ENCODE data around the gene PSMD13.

PSMD13 gene

DNA sequence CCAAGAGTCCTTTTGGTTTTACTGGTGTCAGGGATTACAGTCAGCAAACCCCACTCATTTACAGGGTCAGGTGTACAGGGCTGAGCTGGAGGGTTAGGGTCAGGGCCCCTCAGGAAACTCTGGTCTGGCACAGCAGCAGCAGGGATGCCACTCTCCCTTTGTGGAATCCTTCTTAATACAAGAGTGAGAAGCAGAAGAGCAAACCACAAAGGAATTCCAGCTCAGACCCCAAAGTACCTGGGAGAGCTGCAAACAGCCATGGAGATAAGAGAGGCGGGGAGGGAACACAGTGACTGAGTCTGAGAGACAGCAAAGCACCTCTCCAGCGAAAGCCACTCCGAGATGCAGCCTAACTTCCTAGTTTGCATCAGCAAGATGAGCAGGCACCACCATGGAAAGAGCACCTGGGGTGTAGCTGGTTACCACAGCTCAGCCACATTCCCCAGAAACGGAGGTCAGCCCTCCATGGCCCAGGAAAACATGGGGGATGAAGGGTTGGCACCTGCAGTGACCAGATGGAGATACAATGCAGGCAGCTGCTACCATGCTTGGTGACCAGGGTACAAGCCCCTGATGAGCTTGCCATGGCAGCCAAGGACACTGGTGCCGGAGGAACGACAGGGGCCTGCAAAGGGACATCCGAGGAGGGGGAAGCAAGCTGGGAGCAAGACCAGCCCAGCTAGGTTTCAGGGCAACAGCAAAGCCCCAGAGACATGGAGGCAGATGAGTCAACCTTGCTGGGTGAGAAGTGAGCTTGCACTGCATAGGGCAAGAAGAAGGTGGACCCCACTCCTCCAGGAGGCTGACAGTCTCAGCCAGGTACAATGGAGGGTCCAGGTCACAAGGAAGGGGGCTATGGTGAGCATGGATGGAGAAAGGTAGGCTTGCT, 33.5 kb upstream of the PSMD13 start:
- no peak overlapping the region for H3K4me3 ChIP-seq (ENCODE audit: low read depth, low read length)
- TF ChIP-seq, protein P1, sequence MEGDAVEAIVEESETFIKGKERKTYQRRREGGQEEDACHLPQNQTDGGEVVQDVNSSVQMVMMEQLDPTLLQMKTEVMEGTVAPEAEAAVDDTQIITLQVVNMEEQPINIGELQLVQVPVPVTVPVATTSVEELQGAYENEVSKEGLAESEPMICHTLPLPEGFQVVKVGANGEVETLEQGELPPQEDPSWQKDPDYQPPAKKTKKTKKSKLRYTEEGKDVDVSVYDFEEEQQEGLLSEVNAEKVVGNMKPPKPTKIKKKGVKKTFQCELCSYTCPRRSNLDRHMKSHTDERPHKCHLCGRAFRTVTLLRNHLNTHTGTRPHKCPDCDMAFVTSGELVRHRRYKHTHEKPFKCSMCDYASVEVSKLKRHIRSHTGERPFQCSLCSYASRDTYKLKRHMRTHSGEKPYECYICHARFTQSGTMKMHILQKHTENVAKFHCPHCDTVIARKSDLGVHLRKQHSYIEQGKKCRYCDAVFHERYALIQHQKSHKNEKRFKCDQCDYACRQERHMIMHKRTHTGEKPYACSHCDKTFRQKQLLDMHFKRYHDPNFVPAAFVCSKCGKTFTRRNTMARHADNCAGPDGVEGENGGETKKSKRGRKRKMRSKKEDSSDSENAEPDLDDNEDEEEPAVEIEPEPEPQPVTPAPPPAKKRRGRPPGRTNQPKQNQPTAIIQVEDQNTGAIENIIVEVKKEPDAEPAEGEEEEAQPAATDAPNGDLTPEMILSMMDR (IDR thresholded peaks at IDR 0.05; ENCODE audit: low read depth, low read length) = no peak

DNA sequence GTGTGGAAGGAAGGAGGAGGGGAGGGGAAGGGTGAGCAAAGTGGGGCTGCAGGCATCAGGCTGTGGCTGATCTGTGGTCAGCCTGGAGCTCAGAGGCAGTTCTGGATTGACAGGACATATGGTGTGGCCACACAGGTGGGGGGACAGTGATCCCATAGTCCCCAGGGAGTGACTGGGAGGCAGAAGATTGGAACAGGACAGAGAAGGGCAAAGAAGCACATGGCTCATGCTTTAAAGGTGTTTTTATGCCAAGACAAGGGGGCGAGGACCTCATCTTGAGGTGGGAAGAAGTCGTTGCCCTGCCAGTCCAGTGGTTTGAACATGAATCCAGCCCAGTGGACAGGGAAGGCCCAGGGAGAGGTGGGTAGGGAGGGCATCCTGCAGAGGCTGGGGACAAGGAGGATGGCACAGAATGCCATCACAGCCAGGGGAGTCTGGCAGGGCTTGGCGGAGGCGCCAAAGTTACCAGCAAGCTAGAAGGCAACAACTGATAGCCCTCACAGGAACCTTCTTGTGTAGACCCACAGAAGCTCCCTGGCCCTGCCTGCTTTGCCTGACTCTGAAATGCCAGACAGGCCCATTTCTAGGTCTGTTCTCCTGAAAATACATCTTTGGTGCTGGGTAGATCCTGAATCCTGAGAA, 32.7 kb upstream of the PSMD13 start:
- TF ChIP-seq, protein P1 (IDR thresholded peaks at IDR 0.05; ENCODE audit: low read depth, low read length) = no peak
- no peak overlapping the region for H3K4me3 ChIP-seq (ENCODE audit: low read depth, low read length)

DNA sequence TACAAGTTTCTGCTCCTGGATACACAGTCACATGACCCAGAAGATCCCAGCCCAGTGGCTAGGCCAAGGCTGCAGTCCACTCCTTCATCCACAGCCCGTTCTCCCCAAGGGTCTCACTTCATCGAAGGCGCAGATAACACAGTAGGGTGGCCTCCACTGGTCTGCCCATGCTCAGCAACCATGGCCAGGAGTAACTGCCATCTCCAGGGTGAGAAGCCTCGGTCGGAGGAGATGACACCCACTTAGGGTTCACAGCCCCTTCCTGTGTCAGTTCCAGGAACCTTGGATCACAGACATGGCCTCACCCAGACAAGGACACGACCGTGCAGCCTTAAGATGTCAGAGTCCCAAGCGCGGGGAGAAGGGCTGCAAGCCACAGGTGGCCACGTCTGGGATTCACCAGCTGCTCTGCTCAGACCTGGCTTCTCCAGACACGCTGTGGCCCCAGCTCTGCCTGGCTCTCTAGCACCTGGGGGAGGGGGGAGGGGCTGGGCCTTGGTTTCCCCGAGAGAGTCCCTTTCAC, 32.1 kb upstream of the PSMD13 start:
- H3K4me3 ChIP-seq (ENCODE audit: low read depth, low read length) = no peak overlapping the region
- TF ChIP-seq, protein P1 (IDR thresholded peaks at IDR 0.05; ENCODE audit: low read depth, low read length) = no peak

DNA sequence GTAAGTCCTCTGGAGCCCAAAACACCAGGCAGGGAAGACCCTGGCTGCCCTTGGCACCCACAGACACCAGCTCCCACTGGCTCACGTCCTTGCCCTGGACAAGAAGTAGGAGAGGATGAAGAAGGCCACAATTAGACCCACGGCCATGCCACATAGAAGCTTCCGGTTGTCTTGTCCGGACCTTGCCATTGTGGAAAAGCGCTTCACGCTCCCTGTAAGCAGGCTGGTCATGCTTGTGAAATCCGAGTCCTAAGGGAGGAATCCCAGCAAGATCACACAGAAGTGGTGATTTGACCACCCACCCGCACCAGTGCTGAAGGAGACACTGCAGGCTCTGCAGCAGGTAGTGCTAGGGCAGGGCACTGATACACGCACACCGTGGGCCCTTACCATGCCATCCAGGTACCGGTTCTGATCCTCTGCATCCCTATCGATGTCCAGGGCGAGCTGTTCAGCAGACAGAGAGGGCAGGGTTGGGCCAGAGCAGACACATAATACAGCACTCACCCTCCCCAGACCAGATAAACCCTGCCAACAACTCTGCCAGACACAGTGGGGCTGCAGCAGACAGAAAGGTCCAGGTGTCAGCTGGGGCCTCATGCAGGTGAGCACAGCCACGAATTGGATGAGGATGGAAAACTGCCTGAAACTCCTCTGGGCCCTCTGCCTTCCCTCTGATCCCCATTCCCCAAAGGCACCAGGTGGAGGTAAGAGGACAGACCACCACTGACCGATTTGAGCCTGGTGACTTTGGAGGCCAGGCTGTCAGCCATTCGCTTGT, 31.4 kb upstream of the PSMD13 start:
- peak overlapping the region; percentile 96 for H3K4me3 ChIP-seq (ENCODE audit: low read depth, low read length)
- TF ChIP-seq, protein P1 (IDR thresholded peaks at IDR 0.05; ENCODE audit: low read depth, low read length) = no peak

DNA sequence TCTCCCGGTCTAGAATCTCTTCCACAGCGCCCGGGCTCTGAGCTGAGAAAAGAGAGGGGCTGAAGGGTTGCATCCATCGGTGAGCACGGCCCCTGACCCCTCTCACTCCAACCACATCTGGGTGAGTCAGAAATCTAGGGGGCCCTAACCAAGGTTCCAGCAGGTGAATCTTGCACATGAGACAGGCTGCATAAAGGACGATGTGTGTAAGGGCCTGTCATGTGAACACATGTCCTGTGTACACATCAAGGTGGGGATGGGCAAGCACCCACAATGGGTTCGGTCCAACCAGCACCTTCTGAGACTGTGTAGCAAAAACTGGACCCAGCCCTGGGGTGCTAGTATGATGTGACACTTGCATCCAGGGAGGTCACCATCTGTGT, 30.8 kb upstream of the PSMD13 start:
- TF ChIP-seq, protein P1 (IDR thresholded peaks at IDR 0.05; ENCODE audit: low read depth, low read length) = no peak
- peak overlapping the region; percentile 96 for H3K4me3 ChIP-seq (ENCODE audit: low read depth, low read length)

DNA sequence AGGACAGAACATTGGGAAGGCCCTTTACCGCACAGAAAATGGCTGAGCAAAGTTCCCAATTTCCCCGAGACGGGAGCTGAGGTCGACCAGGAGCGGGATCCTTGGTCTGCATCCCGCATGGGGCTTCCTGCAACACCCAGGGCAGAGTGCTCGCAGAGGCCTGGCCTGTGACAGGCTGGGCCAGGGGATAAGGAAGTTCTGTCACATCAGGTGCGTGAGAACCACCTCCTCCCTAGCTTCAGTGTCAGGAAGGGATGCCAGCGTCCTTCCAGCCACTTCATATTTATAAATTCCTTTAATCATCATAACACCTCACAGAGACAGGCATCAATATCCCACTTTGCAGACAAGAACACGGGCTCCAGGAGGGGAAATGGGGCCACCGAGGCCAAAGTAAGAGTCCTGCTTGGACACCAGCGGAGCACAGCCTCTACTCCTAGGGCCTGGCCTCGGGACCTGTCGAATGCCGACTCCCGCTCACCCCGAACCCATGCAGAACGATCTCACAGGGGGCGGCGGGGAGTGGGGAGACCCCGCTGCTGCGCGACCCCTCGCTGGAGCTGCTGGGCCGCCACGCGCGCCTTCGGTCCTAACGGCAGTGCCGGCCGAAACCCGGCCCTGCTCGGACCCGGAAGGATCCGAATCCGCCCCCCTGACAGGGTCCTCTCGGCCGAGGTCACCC, 30.1 kb upstream of the PSMD13 start:
- H3K4me3 ChIP-seq (ENCODE audit: low read depth, low read length) = peak overlapping the region; percentile 96
- TF ChIP-seq, protein P1 (IDR thresholded peaks at IDR 0.05; ENCODE audit: low read depth, low read length) = no peak

Measured in WI38 (cell line).